Measurements from ENCODE around the gene IMP3. TPM values are rescaled to one million over a fixed set of nuclear protein-coding genes. Genes with fewer than 3 reads are reported as not detected.
A peak's percentile ranks its signal among the peaks of the same experiment; 100 is the strongest.
"Not testable (repeated sequence)": the region's sequence is repeated elsewhere in the genome, so short reads cannot be mapped to it uniquely, and the experiment has no call there.

IMP3 gene
- total RNA-seq, 4 donors from 2014 or later = 32.9 to 171 (median 68.5) TPM

DNA sequence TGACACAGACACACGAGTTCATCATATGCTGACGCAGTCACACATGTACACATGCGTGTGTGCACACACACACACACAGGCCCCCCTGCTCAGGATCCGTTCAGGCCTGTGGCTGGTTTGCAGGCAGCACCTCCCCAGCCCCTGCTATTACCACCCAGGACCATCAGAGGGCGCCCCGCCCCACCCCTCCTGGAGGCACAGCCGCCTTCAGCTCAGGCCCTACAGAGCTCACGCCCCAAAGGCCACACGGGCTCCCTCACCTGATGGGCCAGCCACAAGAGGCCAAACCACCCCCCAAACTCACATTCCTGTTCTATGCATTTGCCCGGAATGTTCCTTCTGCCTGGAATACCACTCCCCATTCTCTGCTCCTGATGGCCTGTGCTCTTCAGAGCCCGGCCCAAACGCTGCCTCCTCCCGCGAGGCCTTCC is 46.2 kb upstream of the IMP3 start:
- H3K36me3 ChIP-seq; H3K27ac ChIP-seq; H3K4me1 ChIP-seq; H3K9me3 ChIP-seq; H3K27me3 ChIP-seq; intact Hi-C loops (cut with DNase I; ENCODE audit: low total_unique reads); H3K4me3 ChIP-seq: not testable (repeated sequence)
- peak in 1 of 2 donors; percentile 11 for TF ChIP-seq POLR2A (IDR thresholded peaks at IDR 0.05)
- peak; percentile 81 to 89 (median 84) for TF ChIP-seq CTCF (IDR thresholded peaks at IDR 0.05)
- DNase-seq = peak; percentile 80 to 86

DNA sequence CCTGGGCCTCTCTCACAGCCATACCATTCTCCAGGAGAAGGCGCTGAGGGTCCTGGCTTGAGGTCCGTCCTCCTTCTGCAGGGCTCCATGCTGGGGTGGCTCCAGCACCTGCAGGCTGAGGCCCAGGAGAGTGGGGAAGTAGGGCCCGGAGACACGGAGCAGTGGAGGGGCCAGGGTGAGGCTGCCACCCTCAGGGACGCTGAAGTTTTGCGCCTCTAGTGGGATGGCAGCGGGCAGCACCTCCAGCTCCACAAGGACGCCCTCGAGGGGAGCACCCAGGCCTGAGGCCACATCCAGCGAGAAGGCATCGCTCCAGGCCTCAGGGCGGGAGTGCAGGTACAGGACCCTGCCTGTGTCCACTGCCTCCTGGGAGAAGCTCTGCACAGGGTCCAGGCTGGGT is 45.2 kb upstream of the IMP3 start:
- Histone ChIP-seq H3K27ac (no peak overlapping the region), H3K36me3 (no peaks in the 10 kb centered on the region)
- intact Hi-C loops (cut with DNase I; ENCODE audit: low total_unique reads) = no loop called here

DNA sequence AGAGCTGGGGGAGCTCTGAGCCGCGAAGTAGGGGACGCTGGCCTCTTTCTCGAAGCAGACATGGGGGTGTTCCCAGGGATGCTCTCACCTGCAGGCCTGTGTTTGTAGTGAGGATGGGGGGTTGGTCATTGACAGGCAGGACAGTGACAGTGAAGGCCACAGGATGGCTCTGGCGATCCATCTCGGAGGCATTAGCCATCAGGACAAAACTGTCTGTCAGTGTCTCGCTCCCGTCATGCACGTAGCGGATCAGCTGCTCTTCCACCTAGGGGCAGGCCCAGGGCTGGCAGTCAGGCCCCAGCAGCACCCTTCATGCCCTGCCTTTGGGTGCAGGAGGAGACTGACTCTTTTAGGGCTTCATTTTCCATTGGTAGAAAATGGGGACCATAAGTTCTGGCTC is 44.6 kb upstream of the IMP3 start:
- H3K9me3 ChIP-seq = no peaks in the 10 kb centered on the region
- no peak overlapping the region for H3K27ac ChIP-seq
- no peaks in the 10 kb centered on the region for H3K4me1 ChIP-seq
- H3K4me3 ChIP-seq = no peak overlapping the region
- H3K36me3 ChIP-seq = no peaks in the 10 kb centered on the region
- DNase-seq = no peak
- TF ChIP-seq CTCF (IDR thresholded peaks at IDR 0.05) = no peak
- TF ChIP-seq POLR2A (IDR thresholded peaks at IDR 0.05) = no peak
- intact Hi-C loops (cut with DNase I; ENCODE audit: low total_unique reads) = loop anchor here (5.0 kb wide), 1 partner anchor 47 kb away; no protein-coding TSS in a partner anchor
- no peaks in the 10 kb centered on the region for H3K27me3 ChIP-seq

More for the DNA sequence above, 45.2 kb upstream of the IMP3 start:
- TF ChIP-seq POLR2A (IDR thresholded peaks at IDR 0.05) = no peak
- TF ChIP-seq CTCF (IDR thresholded peaks at IDR 0.05) = no peak
- Histone ChIP-seq H3K9me3 (no peaks in the 10 kb centered on the region), H3K27me3 (no peaks in the 10 kb centered on the region), H3K4me1 (no peaks in the 10 kb centered on the region), H3K4me3 (no peak overlapping the region)
- DNase-seq = no peak

GRCh38 chr15:75683646-75684312 is 43.8 kb upstream of the IMP3 start:
- peak; percentile 66 to 82 (median 78) for TF ChIP-seq CTCF (IDR thresholded peaks at IDR 0.05)
- intact Hi-C loops (cut with DNase I; ENCODE audit: low total_unique reads) = loop anchor here (5.0 kb wide), 1 partner anchor 46 kb away; no protein-coding TSS in a partner anchor
- not testable (repeated sequence) for H3K4me1 ChIP-seq, H3K36me3 ChIP-seq, H3K27ac ChIP-seq, H3K4me3 ChIP-seq, H3K27me3 ChIP-seq, H3K9me3 ChIP-seq
- peak; percentile 69 to 73 for DNase-seq

GRCh38 chr15:75682181-75683135 is 42.4 kb upstream of the IMP3 start:
- no peaks in the 10 kb centered on the region for H3K27me3 ChIP-seq
- TF ChIP-seq CTCF (IDR thresholded peaks at IDR 0.05) = no peak
- TF ChIP-seq POLR2A (IDR thresholded peaks at IDR 0.05) = no peak
- intact Hi-C loops (cut with DNase I; ENCODE audit: low total_unique reads) = loop anchor here (5.0 kb wide), 1 partner anchor 45 kb away; no protein-coding TSS in a partner anchor
- no peaks in the 10 kb centered on the region for H3K9me3 ChIP-seq
- DNase-seq = no peak
- H3K27ac ChIP-seq = no peak overlapping the region
- H3K4me3 ChIP-seq = no peak overlapping the region
- H3K4me1 ChIP-seq = no peaks in the 10 kb centered on the region
- H3K36me3 ChIP-seq = no peaks in the 10 kb centered on the region

Measured in uterus (tissue), 4 donors.